HFF-Myc (cell line): ENCODE data around the gene ZFHX3.

Source experiments
- DNase-seq: peaks from one replicate; pipeline ENCODE4 v3.0.0-alpha.2; 2011; ENCODE audit warnings: low read depth; ENCODE audit errors: extremely low read depth
- H3K4me3 ChIP-seq: replicated peaks from 2 replicates; pipeline ENCODE4 v1.5.1; 2011; ENCODE audit warnings: low read depth, mild to moderate bottlenecking, control low read depth, low read length
- TF ChIP-seq, protein P1 (sequence below): IDR thresholded peaks from 2 replicates; pipeline ENCODE4 v1.5.1; 2012; ENCODE audit warnings: mild to moderate bottlenecking, low read depth, low read length, control low read depth; ENCODE audit errors: missing control alignments

The ZFHX3 gene

GRCh38 chr16:72876981-72877373, 171.0 kb downstream of the ZFHX3 start:
- TF ChIP-seq, protein P1, sequence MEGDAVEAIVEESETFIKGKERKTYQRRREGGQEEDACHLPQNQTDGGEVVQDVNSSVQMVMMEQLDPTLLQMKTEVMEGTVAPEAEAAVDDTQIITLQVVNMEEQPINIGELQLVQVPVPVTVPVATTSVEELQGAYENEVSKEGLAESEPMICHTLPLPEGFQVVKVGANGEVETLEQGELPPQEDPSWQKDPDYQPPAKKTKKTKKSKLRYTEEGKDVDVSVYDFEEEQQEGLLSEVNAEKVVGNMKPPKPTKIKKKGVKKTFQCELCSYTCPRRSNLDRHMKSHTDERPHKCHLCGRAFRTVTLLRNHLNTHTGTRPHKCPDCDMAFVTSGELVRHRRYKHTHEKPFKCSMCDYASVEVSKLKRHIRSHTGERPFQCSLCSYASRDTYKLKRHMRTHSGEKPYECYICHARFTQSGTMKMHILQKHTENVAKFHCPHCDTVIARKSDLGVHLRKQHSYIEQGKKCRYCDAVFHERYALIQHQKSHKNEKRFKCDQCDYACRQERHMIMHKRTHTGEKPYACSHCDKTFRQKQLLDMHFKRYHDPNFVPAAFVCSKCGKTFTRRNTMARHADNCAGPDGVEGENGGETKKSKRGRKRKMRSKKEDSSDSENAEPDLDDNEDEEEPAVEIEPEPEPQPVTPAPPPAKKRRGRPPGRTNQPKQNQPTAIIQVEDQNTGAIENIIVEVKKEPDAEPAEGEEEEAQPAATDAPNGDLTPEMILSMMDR: no peak
- no peak for DNase-seq
- H3K4me3 ChIP-seq: no peak overlapping the region

- no peak overlapping the region for H3K4me3 ChIP-seq
- DNase-seq: peak; percentile 77
- TF ChIP-seq, protein P1: no peak
Observed at GRCh38 chr16:72876221-72876620, 171.7 kb downstream of the ZFHX3 start.

- H3K4me3 ChIP-seq: no peak overlapping the region
- TF ChIP-seq, protein P1: no peak
- no peak for DNase-seq
Observed at GRCh38 chr16:72875291-72876031, 172.5 kb downstream of the ZFHX3 start.

GRCh38 chr16:72873853-72874252, 174.1 kb downstream of the ZFHX3 start:
- TF ChIP-seq, protein P1: no peak
- H3K4me3 ChIP-seq: no peak overlapping the region
- no peak for DNase-seq

DNA sequence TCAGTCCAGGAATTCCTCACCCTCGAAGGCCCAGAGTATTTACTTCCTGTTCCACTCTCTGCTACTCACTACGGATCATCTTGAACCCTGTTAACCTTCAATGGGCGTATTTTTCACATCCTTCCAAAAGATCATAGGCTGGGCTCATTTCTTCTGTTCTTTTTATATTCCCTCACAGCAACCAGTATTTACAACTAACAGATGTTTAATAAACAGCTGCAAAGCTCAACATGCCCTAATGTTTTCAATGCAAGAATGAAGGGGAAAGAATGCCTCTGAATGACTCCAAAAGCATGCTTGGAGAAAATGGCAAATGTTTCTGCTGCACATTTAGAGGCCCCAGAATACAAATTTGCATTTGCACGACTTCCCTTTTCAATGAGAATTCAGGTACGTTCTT, 174.9 kb downstream of the ZFHX3 start:
- no peak for DNase-seq
- TF ChIP-seq, protein P1: no peak

DNA sequence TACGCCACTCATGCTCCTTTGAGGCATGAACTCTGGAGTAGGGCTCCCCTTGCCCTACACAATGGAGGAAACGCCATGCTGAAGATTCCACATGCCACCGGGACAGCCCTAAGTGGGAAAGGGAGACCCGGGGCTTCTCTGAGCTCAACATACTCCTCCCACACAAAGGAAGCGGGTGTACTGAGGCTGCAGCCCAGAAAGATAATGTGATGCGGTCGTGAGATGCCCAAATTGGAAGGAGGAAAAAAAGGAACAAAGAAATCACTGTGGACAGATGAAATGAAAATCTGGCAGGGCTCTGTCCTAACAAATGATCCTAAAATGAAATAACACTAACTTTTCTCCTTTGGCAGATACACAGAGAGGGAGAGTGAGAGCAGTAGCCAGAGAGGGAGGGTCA, 182.1 kb downstream of the ZFHX3 start:
- H3K4me3 ChIP-seq: no peak overlapping the region
- DNase-seq: no peak
- TF ChIP-seq, protein P1: no peak

More for the DNA sequence above, 174.9 kb downstream of the ZFHX3 start:
- no peak overlapping the region for H3K4me3 ChIP-seq

GRCh38 chr16:72865258-72865657, 182.7 kb downstream of the ZFHX3 start:
- DNase-seq: no peak
- TF ChIP-seq, protein P1: no peak
- no peak overlapping the region for H3K4me3 ChIP-seq
